COLO668 (cell line): Measurements from ENCODE around the gene STARD13.
A peak's percentile ranks its signal among the peaks of the same experiment; 100 is the strongest.

Source experiments
- DNase-seq: peaks from one replicate; lab custom pipeline; 2025; ENCODE audit not compliant: unreplicated experiment; lab: John Stamatoyannopoulos, UW

The STARD13 gene

GRCh38 chr13:33099860-33100259, 185.7 kb downstream of the STARD13 start:
- no peak for DNase-seq

GRCh38 chr13:33096886-33097605, 188.5 kb downstream of the STARD13 start:
- DNase-seq, result no peak

- DNase-seq, result no peak
Measured at GRCh38 chr13:33092073-33092987, 193.2 kb downstream of the STARD13 start.

GRCh38 chr13:33091415-33091774, 194.2 kb downstream of the STARD13 start:
- no peak for DNase-seq

GRCh38 chr13:33090755-33091414, 194.7 kb downstream of the STARD13 start:
- no peak for DNase-seq

GRCh38 chr13:33089311-33089710, 196.2 kb downstream of the STARD13 start:
- DNase-seq, result peak; percentile 65

- DNase-seq, result no peak
Measured at GRCh38 chr13:33087790-33088189, 197.8 kb downstream of the STARD13 start.

GRCh38 chr13:33087091-33087490, 198.5 kb downstream of the STARD13 start:
- DNase-seq, result no peak

- DNase-seq, result no peak
Measured at GRCh38 chr13:33083054-33083453, 202.5 kb downstream of the STARD13 start.

GRCh38 chr13:33081666-33082065, 203.9 kb downstream of the STARD13 start:
- DNase-seq, result no peak

- DNase-seq, result no peak
Measured at GRCh38 chr13:33080972-33081590, 204.5 kb downstream of the STARD13 start.

GRCh38 chr13:33079960-33080359, 205.6 kb downstream of the STARD13 start:
- no peak for DNase-seq

- DNase-seq, result no peak
Measured at GRCh38 chr13:33078263-33078662, 207.3 kb downstream of the STARD13 start.

GRCh38 chr13:33076001-33076992, 209.3 kb downstream of the STARD13 start:
- no peak for DNase-seq

GRCh38 chr13:33073338-33073737, 212.2 kb downstream of the STARD13 start:
- no peak for DNase-seq

GRCh38 chr13:33072759-33073158, 212.8 kb downstream of the STARD13 start:
- DNase-seq, result no peak

GRCh38 chr13:33072282-33072681, 213.3 kb downstream of the STARD13 start:
- DNase-seq, result no peak

- DNase-seq, result no peak
Measured at GRCh38 chr13:33070713-33071112, 214.8 kb downstream of the STARD13 start.

GRCh38 chr13:33069365-33069764, 216.2 kb downstream of the STARD13 start:
- no peak for DNase-seq

- no peak for DNase-seq
Measured at GRCh38 chr13:33066329-33066728, 219.2 kb downstream of the STARD13 start.
